ENCODE measurements around the gene SLC39A11.

GRCh38 chr17:73135766-73136165 lies 43.3 kb upstream of the SLC39A11 start:
- TF ChIP-seq POLR2AphosphoS5 (IDR thresholded peaks at IDR 0.05; ENCODE audit: low read depth) (no peak), CTCF (IDR thresholded peaks at IDR 0.05; ENCODE audit: insufficient read depth, low read length) (no peak), GABPA (IDR thresholded peaks at IDR 0.05; ENCODE audit: low read depth) (no peak), REST (IDR thresholded peaks at IDR 0.05; ENCODE audit: insufficient replicate concordance, low read depth) (no peak)

Data from HL-60 (cell line).